ENCODE data around the gene FSTL5.

DNA sequence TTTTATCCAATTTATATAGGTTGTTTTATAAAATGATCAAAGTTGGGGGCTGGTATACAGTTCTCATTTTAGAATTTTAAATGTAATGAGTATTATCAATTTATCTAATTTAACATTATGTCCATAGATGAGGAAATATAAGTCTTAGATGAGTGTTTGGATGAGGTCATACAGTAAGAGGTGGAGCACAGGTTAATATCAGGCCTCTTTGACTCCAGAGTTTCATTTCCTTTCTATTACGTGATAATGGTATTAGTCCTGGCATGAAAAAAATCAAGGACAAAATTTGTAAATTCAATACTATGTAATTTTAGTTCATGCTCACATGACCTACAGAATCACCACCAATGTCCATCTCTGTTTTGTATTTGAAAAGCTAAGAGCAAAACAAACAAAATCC is 269.8 kb downstream of the FSTL5 start:
- TF ChIP-seq TP53 (CRISPR knock-in tag; IDR thresholded peaks at IDR 0.05) (no peak), CBFB (CRISPR knock-in tag; IDR thresholded peaks at IDR 0.05; ENCODE audit: low read depth) (no peak), ELF4 (CRISPR knock-in tag; IDR thresholded peaks at IDR 0.05; ENCODE audit: low read depth) (no peak)
- TF ChIP-seq, protein P1, sequence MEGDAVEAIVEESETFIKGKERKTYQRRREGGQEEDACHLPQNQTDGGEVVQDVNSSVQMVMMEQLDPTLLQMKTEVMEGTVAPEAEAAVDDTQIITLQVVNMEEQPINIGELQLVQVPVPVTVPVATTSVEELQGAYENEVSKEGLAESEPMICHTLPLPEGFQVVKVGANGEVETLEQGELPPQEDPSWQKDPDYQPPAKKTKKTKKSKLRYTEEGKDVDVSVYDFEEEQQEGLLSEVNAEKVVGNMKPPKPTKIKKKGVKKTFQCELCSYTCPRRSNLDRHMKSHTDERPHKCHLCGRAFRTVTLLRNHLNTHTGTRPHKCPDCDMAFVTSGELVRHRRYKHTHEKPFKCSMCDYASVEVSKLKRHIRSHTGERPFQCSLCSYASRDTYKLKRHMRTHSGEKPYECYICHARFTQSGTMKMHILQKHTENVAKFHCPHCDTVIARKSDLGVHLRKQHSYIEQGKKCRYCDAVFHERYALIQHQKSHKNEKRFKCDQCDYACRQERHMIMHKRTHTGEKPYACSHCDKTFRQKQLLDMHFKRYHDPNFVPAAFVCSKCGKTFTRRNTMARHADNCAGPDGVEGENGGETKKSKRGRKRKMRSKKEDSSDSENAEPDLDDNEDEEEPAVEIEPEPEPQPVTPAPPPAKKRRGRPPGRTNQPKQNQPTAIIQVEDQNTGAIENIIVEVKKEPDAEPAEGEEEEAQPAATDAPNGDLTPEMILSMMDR (IDR thresholded peaks at IDR 0.05) = no peak
- TF ChIP-seq, protein P2, sequence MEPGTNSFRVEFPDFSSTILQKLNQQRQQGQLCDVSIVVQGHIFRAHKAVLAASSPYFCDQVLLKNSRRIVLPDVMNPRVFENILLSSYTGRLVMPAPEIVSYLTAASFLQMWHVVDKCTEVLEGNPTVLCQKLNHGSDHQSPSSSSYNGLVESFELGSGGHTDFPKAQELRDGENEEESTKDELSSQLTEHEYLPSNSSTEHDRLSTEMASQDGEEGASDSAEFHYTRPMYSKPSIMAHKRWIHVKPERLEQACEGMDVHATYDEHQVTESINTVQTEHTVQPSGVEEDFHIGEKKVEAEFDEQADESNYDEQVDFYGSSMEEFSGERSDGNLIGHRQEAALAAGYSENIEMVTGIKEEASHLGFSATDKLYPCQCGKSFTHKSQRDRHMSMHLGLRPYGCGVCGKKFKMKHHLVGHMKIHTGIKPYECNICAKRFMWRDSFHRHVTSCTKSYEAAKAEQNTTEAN (CRISPR knock-in tag; IDR thresholded peaks at IDR 0.05) = no peak
- TF ChIP-seq, protein P3, sequence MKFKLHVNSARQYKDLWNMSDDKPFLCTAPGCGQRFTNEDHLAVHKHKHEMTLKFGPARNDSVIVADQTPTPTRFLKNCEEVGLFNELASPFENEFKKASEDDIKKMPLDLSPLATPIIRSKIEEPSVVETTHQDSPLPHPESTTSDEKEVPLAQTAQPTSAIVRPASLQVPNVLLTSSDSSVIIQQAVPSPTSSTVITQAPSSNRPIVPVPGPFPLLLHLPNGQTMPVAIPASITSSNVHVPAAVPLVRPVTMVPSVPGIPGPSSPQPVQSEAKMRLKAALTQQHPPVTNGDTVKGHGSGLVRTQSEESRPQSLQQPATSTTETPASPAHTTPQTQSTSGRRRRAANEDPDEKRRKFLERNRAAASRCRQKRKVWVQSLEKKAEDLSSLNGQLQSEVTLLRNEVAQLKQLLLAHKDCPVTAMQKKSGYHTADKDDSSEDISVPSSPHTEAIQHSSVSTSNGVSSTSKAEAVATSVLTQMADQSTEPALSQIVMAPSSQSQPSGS (CRISPR knock-in tag; IDR thresholded peaks at IDR 0.05; ENCODE audit: borderline replicate concordance, low read depth) = no peak
- TF ChIP-seq, protein P4, sequence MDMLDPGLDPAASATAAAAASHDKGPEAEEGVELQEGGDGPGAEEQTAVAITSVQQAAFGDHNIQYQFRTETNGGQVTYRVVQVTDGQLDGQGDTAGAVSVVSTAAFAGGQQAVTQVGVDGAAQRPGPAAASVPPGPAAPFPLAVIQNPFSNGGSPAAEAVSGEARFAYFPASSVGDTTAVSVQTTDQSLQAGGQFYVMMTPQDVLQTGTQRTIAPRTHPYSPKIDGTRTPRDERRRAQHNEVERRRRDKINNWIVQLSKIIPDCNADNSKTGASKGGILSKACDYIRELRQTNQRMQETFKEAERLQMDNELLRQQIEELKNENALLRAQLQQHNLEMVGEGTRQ (CRISPR knock-in tag; IDR thresholded peaks at IDR 0.05) = no peak
- TF ChIP-seq, protein P5, sequence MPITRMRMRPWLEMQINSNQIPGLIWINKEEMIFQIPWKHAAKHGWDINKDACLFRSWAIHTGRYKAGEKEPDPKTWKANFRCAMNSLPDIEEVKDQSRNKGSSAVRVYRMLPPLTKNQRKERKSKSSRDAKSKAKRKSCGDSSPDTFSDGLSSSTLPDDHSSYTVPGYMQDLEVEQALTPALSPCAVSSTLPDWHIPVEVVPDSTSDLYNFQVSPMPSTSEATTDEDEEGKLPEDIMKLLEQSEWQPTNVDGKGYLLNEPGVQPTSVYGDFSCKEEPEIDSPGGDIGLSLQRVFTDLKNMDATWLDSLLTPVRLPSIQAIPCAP (CRISPR knock-in tag; IDR thresholded peaks at IDR 0.05) = no peak
